Coronary artery (tissue), 2 donors: ENCODE measurements around the gene ALDH2.

Experiments
- DNase-seq: peaks from one replicate; pipeline ENCODE4 v3.0.0-alpha.2; 2017; ENCODE audit warnings: low spot score
- H3K27ac ChIP-seq, 2 donors: fragments of 200-600 bp; sonication (generic); one replicate each; pipeline ENCODE4 v1.5.1; 2016 to 2019
- H3K4me3 ChIP-seq: fragments of 200-600 bp; sonication (generic); 2 replicates; pipeline ENCODE4 v1.5.1; 2016; ENCODE audit warnings: mild to moderate bottlenecking, moderate library complexity
- TF ChIP-seq, protein P1 (sequence below): fragments of 200-600 bp; sonication (generic); IDR thresholded peaks from one replicate; pipeline ENCODE4 v1.5.1; 2019; ENCODE audit warnings: antibody characterized with exemption

Gene ALDH2

DNA sequence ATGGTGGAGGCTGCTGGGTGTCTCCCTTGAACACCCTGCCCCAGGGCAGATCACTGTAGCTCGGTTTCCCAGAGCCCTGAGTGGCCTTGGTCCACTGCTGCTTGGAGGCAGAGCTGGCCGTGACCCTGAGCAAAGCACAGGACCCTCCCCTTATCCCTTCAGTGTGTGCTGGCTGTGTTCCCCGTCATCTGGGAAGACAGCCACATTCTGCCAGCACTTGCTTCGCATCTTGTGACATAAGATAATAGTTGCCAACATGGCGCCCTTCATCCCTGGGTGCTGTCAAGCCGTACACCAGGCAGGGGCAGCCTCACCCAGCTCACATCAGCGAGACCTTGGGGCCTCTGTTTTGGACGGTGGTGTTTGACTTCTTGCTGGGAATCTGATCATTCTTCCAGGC lies 12.1 kb upstream of the ALDH2 start:
- DNase-seq: no peak
- TF ChIP-seq, protein P1, sequence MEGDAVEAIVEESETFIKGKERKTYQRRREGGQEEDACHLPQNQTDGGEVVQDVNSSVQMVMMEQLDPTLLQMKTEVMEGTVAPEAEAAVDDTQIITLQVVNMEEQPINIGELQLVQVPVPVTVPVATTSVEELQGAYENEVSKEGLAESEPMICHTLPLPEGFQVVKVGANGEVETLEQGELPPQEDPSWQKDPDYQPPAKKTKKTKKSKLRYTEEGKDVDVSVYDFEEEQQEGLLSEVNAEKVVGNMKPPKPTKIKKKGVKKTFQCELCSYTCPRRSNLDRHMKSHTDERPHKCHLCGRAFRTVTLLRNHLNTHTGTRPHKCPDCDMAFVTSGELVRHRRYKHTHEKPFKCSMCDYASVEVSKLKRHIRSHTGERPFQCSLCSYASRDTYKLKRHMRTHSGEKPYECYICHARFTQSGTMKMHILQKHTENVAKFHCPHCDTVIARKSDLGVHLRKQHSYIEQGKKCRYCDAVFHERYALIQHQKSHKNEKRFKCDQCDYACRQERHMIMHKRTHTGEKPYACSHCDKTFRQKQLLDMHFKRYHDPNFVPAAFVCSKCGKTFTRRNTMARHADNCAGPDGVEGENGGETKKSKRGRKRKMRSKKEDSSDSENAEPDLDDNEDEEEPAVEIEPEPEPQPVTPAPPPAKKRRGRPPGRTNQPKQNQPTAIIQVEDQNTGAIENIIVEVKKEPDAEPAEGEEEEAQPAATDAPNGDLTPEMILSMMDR: no peak
- Histone ChIP-seq H3K4me3 (no peak overlapping the region), H3K27ac (no peak overlapping the region)

DNA sequence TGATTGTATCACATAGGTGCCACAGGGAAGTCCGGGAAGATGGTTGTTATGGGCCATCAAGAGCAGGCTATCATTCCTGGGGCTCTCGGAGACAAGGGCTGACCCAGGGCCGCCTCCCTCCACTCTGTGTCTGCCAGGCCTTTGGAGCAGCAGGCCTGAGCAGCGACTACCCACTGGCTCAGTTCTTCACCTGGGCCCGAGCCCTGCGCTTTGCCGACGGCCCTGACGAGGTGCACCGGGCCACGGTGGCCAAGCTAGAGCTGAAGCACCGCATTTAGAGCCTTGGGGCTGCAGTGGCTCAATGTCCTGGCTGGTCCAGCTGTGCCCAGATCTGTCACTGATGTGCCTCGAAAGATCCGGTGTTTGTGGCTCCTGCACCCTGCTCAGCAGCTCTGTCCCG lies 10.5 kb upstream of the ALDH2 start:
- Histone ChIP-seq H3K27ac (peak overlapping the region in 1 of 2 donors; percentile 67), H3K4me3 (no peak overlapping the region)
- TF ChIP-seq, protein P1: no peak
- DNase-seq: no peak

DNA sequence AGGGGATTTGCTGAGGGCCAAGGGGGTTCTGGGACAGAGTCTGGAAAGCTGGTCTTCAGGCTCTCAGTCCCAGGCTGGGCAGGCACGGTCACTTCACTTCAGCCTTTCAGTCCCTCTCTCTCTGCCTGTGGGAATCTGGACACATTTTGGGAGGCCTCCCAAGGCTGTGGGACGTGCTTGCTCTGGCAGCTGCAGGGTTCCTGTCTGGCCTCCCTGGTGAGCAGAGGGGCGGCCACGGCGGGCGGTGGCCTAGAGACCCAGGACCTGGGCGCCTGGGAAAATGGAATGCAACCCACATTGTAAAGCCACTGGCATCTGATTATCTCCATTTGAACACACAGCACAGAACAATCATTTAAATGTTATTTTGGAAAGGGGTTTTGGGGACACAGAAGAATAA lies 10.1 kb upstream of the ALDH2 start:
- no peak for DNase-seq
- H3K4me3 ChIP-seq: no peak overlapping the region
- TF ChIP-seq, protein P1: no peak
- H3K27ac ChIP-seq: peak overlapping the region in 1 of 2 donors; percentile 67

DNA sequence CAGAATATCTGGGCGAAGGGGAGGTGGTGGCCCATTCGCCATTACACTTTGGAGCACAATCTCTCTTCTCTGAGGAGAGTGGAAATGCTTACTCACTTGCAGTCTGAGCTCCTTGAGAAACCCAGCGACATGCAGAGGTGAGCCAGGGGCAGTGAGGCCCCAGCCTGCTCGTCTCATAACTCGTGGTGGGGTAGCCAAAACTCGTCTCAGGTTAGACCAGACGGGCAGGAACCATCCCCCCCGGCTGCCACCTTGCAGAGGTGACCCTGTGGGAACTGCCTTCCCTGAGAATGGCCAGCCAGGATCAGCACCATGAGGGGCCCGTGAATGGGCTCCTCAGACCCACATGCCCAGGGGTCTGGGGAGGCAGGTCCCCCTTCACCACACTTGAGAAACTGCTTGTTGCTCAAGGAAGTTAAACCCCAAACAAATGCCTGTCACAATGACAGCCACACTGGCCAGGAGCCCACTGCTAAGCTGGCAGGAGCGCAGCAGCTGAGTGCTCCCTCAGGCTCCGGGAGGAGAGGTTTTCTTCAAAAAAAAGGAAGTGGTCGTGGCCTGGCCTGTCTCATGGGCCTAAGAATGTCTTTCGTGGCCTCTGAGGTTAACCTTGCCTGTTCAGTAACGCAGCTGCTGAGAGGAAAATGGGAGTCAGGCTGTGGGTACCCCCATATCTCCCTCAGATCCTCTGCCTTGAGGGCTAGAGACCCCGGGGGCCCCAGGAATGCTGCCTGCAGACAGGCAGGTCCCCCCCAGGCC lies 9.2 kb upstream of the ALDH2 start:
- H3K4me3 ChIP-seq: no peak overlapping the region
- no peak for DNase-seq
- H3K27ac ChIP-seq: peak overlapping the region; percentile 19 to 67
- TF ChIP-seq, protein P1: no peak

DNA sequence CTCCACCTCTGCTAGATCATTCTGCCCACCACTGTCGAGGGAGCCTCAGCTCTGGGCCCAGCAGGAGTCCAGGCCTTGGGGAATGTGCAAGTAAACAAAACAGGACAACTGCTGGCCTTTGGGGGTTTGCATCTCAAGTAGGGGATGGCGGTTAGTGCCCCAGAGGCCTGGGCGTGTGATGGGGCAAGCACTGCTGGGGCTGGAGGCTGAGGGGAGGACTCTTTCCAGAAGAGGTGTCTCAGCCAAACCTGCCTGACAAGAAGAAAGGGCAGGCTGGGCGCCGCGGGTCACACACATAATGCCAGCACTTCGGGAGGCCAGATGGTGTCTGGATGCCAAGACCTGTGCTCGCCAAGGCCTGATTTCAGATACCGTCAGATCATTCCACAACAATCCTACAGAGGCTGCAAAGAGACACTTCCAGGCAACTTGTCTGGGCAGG lies 8.6 kb upstream of the ALDH2 start:
- Histone ChIP-seq H3K27ac (peak overlapping the region in 1 of 2 donors; percentile 67), H3K4me3 (no peak overlapping the region)
- DNase-seq: no peak
- TF ChIP-seq, protein P1: no peak

DNA sequence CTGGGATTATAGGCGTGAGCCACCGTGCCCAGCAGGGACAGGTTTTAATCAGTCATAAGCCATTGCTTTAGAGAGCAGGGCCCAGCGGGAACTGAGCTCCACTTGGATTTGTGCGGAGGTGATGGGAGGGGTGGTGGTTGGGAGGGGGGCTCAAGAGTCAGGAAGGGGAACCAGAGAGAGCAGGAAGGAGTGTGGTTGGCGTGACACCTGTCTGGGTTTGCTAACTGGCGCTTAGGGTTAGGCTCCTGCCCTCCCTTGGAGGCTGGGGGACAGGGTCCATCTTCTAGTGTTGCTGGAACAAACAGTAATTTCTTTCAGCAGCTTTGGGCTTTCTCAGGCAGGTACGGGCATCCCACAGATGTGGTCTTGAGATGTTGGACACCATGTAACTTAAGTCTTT lies 7.5 kb upstream of the ALDH2 start:
- no peak for DNase-seq
- Histone ChIP-seq H3K27ac (no peak overlapping the region), H3K4me3 (no peak overlapping the region)
- TF ChIP-seq, protein P1: no peak

DNA sequence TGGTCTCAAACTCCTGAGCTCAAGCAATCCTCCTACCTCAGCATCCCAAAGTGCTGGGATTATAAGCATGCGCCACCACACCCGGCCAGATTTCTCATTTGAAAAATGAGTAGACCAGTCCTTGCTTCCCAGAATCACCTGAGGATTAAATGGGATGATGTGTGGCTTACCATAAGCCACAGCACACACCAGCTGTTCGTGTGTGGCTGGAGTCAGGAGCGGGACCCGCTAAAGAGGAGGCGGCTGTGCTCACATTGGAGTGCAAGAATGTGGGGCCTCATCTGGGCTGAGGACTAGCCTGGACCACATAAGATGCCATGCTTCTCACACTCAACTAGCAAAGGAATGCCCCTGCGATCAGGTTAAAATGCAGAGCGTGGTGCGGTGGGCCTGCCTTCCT lies 6.7 kb upstream of the ALDH2 start:
- no peak overlapping the region for H3K27ac ChIP-seq
- TF ChIP-seq, protein P1: no peak
- H3K4me3 ChIP-seq: no peak overlapping the region
- DNase-seq: no peak
